Posterior cingulate gyrus (tissue), 11 donors: Measurements from ENCODE around the gene SEL1L3.
A peak's percentile ranks its signal among the peaks of the same experiment; 100 is the strongest.
"Not testable (repeated sequence)": the region's sequence is repeated elsewhere in the genome, so short reads cannot be mapped to it uniquely, and the experiment has no call there.

Source experiments
- DNase-seq, 10 donors: peaks; one replicate each; pipeline versions ENCODE4 v3.0.0 to v3.0.0-alpha.2; 2020 to 2021; ENCODE audit warnings: mixed read lengths in 3 of 10
- intact Hi-C: fragments of 100-400 bp; cut with DNase I; formaldehyde crosslinking; loops from one replicate; pipeline ENCODE4 v1.15.1; 2023

Gene SEL1L3

GRCh38 chr4:25862411-25863346, at the start of gene SEL1L3:
SEL1L3 (minus strand) TSS chr4:25862988; CDS start chr4:25862836, 152 bp downstream.
- peak in 5 of 10 donors; percentile 22 to 88 (median 72) for DNase-seq
- intact Hi-C loops, result no loop called here

DNA sequence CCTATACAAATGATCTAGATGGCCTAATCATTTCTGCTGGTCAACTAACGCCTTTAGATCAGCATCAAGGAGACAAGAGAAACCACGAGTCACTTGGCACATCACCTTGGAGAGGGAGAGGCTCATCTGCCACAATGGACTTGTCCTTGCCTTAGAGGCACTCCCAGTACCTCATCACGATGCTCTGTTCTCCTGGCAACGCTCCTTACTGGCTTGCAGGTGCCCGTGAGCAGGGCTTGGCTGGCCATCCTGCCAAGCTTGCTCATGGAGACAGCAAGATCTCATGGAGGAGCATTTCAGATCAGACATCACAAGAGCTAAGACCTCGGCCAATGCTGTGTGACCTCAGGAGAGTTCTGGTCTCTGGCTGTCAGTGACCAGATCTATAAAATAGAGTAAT, 48.6 kb upstream of the SEL1L3 start:
- intact Hi-C loops, result no loop called here
- no peak for DNase-seq

GRCh38 chr4:25908491-25908901, 45.7 kb upstream of the SEL1L3 start:
- peak in 5 of 10 donors; percentile 14 to 84 (median 28) for DNase-seq
- intact Hi-C loops, result no loop called here

GRCh38 chr4:25906113-25906512, 43.3 kb upstream of the SEL1L3 start:
- intact Hi-C loops, DNase-seq: not testable (repeated sequence)

GRCh38 chr4:25905371-25905770, 42.6 kb upstream of the SEL1L3 start:
- intact Hi-C loops, result no loop called here
- DNase-seq, result no peak

DNA sequence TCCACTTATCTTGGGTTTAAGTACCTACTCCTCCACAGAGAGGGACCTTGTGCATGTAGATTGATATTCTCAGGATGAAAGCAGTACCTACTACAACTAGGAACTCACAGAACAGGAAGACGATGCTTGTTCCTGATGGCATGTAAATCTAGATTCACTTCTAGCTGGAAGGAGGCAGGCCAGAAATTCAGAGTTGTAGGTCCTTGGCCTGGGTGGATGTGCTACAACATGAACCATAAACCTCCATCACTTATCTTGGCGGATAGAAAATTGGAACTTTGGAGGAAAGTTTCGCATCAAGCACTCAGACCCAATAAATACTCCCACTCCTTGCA, 41.9 kb upstream of the SEL1L3 start:
- intact Hi-C loops, result no loop called here
- DNase-seq, result no peak

DNA sequence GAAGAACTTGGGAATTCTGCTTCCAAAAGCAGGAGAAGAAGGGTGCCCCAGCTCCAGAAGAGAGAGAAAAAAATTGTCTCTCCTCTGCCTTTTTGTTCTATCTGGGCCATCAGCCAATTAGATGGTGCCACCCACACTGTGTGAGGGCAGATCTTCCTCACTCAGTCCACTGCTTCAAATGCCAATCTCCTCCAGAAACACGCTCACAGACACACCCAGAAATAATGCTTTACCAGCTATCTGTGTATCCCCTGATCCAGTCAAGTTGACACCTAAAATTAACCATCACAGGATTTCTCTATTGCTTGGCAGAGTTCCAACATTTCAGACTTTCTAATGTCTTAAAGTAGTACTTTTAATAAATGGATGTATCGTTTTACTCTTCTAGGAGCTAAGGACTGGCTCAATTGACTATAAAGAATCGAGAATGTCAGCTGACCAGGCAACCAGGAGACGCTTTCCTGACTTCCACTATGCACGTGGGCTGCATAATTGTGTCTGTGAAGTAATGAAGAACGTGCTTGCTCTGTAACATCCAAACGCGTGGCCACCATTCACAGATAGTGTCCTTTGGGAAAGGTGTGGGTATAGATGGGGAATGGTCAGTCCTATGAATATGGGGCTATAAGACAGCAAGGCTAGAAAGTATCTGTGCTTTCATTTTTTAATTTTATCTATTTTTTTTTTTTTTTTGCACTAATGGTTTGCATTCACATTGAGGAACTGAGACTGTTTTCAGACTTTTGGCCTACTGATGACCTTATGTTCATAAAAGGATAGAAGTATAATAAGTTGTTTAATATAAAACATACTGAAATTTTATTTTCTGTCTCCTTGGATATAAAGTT, 41.3 kb upstream of the SEL1L3 start:
- intact Hi-C loops, result no loop called here
- no peak for DNase-seq

- intact Hi-C loops, result no loop called here
Measured at GRCh38 chr4:25901030-25901430, 38.2 kb upstream of the SEL1L3 start.

GRCh38 chr4:25900310-25900709, 37.5 kb upstream of the SEL1L3 start:
- intact Hi-C loops, result no loop called here

More at GRCh38 chr4:25901030-25901430, 38.2 kb upstream of the SEL1L3 start:
- DNase-seq, result peak in 2 of 10 donors; percentile 25 to 72

DNA sequence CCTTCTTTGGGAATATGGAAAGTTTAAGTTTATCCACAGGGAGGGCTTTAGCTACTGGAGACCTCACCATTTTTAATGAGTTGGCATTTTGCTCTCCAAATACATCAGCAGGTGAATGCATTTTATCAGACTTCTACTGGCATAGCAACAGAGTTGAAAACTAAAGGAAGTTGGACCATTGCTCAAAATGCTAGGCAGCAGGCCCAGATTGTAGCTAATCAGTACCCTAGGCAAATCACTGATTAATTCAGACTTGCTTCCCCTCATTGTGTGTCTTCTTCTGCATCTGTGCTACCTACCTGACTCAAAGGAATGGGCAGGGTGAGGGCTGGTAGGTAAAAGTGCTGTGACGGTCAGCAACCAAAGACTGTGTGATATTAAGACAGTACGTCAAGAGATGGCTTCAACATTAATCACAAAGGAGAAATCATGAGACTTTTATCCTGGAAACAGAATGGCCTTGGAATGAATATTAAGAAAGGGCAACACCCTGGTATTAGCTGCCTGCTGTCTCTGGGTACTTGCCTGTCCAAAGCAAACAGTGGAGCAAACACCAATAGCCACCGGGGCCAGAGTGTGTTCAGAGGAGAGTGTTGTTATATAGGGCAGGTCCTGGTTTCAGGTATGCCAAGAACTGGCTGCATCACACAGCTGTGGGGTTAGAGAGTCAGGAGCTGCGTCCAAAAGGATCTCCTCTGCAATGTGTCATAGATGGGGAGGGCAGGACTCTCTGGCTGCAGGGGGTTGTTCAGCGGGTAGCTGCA, 34.2 kb upstream of the SEL1L3 start:
- DNase-seq, result no peak
- intact Hi-C loops, result no loop called here

More at GRCh38 chr4:25900310-25900709, 37.5 kb upstream of the SEL1L3 start:
- no peak for DNase-seq

- DNase-seq, result no peak
- intact Hi-C loops, result no loop called here
Measured at GRCh38 chr4:25892796-25893195, 30.0 kb upstream of the SEL1L3 start.

DNA sequence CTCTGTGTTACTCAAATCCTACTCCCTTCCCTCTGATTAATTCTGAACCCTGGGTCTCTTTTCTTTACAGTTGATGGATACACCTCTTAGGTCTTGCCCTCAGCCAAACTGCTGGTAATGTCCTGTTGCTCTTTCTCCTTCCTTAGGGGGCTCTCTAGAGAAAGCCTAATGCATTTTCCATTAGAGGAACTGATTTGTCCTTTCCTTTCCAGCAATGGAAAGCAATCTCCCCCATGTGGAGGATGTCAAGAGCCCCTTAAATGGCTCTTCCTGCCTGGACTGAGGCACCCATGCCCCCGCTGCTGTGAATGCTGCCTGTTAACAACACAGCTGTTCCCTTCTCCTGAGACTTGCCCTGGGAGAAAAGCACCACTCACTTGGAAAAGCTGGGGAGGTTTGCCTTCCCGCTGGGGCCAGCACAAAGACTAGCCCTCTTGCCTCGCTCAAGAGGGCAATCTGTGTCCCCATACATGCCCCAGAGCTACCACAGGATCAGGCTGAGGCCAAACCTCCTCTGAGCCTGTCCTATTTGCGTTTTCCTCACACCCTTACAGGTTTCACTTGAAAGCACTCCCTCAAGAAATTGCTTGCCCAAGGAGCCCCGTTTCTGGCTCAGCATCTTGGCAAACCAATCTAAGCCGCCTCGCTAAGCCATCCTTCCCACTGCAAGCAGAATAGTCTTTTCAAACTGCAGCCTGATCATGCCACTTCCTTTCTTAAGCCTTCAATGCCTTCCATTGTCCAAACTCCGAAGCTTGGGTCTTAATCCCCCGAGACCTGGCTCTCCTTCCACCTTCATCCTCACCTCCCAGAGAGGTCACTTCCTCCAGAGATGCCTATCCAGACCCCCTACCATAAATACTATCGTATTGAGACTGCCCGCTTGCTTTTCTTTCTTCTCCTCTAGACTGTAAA, 28.0 kb upstream of the SEL1L3 start:
- DNase-seq, result peak in 4 of 10 donors; percentile 18 to 90 (median 44)
- intact Hi-C loops, result no loop called here

DNA sequence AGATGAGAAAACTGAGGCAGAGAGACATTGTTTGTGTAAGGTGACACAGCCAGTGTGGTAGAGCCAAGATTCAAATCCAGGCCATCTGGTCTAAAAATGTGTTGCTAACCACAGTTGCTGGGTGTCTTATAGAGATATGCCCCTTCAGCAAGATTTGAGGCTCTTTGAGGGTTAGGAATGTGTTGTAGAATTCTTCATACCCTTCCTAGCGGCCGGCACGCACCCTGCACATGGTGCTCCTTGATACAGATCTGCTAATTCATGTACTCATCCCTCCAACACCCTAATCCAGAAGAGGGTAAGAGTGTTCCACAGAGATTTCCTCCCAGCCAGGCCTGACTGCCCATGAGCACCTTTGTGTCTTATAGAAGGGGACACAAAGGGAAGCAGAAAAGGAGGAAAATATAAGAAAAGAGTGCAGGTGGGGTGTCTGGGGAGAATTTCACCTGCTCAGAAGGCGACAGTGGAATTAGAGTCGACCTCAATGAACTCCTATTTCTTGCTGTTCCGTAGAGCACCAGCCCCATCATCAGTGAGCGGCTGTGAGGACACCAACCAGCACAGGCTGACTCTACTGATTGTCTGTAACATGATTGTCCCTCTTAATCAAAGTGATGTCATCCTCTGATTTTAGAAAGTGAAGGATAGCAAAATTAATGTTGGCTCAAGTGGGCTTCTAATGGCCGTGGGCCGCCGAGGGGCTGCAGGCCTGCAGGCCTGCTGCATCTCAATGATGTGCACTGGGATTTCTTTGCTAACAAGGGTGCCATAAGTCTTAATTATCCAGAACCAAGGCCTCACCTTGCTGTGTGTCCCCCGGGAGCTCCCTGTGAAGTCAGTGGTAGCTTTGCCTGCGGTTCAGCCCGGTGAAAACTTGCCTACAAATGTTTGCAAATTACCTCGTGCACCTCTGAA, 27.1 kb upstream of the SEL1L3 start:
- DNase-seq, result no peak
- intact Hi-C loops, result no loop called here

DNA sequence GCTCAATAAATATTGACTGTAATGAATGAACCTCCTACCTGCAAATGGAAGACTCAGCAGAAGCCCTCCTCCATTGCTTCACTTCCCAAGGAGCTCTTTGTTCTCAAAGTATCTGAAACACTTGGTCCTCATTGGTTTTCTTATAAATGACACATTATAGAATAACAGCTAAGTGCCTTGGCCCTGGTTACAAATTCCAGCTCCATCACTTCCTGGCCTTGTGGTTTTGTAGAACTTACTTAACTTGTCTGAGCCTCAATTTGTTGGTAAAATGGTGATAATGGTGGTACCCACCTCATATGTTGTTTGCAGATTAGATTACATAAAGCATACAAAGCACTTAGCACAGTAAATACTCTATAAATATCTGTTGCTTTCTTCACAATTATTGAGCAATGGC, 26.0 kb upstream of the SEL1L3 start:
- intact Hi-C loops, result no loop called here
- DNase-seq, result no peak

DNA sequence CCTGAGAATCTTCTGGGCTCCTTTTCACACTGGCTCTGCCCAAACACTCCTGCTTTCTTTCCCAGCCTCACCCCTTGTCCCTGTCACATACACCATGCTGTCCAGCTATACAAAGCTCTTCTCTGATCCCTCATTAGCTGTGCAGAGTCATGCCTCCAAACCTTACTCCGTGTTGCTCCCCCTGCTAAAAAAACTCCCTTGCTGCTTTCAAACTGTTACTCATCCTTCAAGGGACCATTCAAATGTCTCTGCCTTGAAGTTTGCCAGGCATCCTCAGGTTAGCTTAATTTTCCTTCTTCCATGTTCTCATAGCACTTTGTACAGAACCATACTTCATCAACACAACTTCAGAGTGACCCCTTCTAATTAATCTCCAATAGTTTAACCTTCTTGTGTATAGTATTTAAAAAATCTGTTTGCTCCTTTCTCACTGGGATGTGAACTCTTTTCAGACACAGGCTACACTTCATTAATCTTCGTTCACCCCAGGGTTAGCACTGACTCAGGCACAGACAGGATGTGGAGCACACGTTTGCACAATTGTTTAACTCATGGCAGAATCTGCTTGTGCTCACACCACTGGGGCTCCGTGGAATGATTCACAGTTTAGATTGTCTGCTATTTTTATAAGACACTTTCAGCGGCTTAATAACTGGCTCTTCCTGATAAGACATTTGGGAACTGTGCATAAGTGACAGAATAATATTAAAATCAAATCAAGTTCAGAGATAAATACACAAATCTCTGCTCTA, 21.4 kb upstream of the SEL1L3 start:
- intact Hi-C loops, result no loop called here
- no peak for DNase-seq

DNA sequence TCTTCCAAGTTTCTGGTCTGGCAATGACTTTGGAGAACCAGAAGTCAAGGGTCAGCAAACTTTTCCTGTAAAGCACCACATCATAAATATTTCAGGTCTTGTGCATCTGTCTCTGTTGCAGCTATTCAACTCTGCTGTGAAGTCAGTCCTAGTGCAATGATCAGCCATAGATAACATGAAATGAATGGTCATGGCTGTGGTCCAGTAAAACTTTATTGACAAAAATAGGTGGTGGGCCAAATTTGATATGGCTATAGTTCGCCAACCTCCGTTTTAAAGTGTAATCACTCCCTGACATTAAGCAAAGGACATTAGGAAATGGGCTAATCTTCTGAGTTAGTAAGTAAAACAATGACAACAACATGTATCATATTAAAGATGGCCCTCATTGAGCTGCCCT, 20.8 kb upstream of the SEL1L3 start:
- intact Hi-C loops, result no loop called here
- no peak for DNase-seq

GRCh38 chr4:25882226-25882625, 19.4 kb upstream of the SEL1L3 start:
- intact Hi-C loops, result no loop called here
- no peak for DNase-seq

DNA sequence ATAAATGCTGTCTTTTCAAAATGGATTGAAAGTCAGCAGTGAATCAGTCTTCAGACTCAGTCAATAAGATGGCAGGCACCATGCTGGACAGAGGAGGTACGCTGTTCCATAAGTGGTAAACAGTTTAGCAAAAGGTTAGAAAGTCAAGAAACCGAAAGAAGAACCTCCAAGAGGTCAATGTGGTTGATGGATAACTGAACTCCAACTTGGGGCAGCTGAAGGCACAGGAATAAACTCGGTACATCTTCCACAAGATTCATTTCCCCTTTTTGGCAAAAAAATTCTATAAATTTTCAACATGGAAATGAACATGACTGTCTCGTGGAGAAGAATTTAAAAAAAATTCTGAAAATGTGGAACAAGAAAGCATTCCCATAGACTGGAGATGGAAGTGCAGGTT, 18.4 kb upstream of the SEL1L3 start:
- intact Hi-C loops, result no loop called here
- DNase-seq, result no peak
